H1 (cell line): ENCODE data around the gene ZNF500. TPM values are rescaled to one million over a fixed set of nuclear protein-coding genes. Genes with fewer than 3 reads are reported as not detected.

Experiments
- CTCF ChIA-PET: fragments of 300-600 bp; sonication (Branson Sonifier 250); formaldehyde crosslinking; loops from one replicate; lab custom pipeline; 2021; ENCODE audit not compliant: partially characterized antibody; lab: Charles Lee
- POLR2A ChIA-PET: fragments of 300-600 bp; sonication (Branson Sonifier 250); formaldehyde crosslinking; loops from one replicate; lab custom pipeline; 2021; ENCODE audit warnings: inconsistent platforms; ENCODE audit not compliant: partially characterized antibody; lab: Charles Lee
- DNase-seq, 2 experiments: peaks; one replicate each; pipeline versions ENCODE4 v3.0.0 to v3.0.0-alpha.2; 2010 to 2022; ENCODE audit warnings: low spot score in 2 of 2, low read depth in 1 of 2, mixed read lengths in 1 of 2
- FAIRE-seq: peaks from 2 replicates; lab custom pipeline; 2011; peaks lifted over from hg19 to GRCh38; lab: Jason Lieb, UNC
- H2AFZ ChIP-seq: 2 replicates; pipeline ENCODE4 v1.8.1; 2012; ENCODE audit warnings: low read length, inconsistent platforms
- H2AK5ac ChIP-seq: 2 replicates; pipeline ENCODE4 v1.6.1; 2013; ENCODE audit warnings: low read depth, low read length
- H2BK120ac ChIP-seq: replicated peaks from 2 replicates; pipeline ENCODE3; 2013; ENCODE audit warnings: low read depth, low read length, inconsistent platforms
- H2BK12ac ChIP-seq: 2 replicates; pipeline ENCODE4 v1.6.1; 2013; ENCODE audit warnings: low read depth, low read length
- H2BK15ac ChIP-seq: 2 replicates; pipeline ENCODE4 v1.6.1; 2013; ENCODE audit warnings: low read length
- H2BK20ac ChIP-seq: 2 replicates; pipeline ENCODE4 v1.6.1; 2013; ENCODE audit warnings: low read length
- H2BK5ac ChIP-seq: 2 replicates; pipeline ENCODE4 v1.6.1; 2013; ENCODE audit warnings: low read depth, low read length
- H3K14ac ChIP-seq: 2 replicates; pipeline ENCODE4 v1.6.1; 2013; ENCODE audit warnings: inconsistent platforms; ENCODE audit not compliant: insufficient read length
- H3K18ac ChIP-seq: 2 replicates; pipeline ENCODE4 v1.6.1; 2013; ENCODE audit warnings: low read length; ENCODE audit errors: extremely low read depth
- H3K23ac ChIP-seq: 2 replicates; pipeline ENCODE4 v1.6.1; 2013; ENCODE audit warnings: inconsistent platforms; ENCODE audit not compliant: insufficient read length
- H3K23me2 ChIP-seq: 2 replicates; pipeline ENCODE4 v1.6.1; 2013; ENCODE audit warnings: low read depth, low read length
- H3K27ac ChIP-seq: 2 replicates; pipeline ENCODE4 v1.6.1; 2011; ENCODE audit warnings: low read depth, low read length, inconsistent platforms
- H3K27me3 ChIP-seq, 4 experiments: replicated peaks in 1 of 4; 1 replicate in 1 of 4; 2 replicates in 3 of 4; pipeline versions ENCODE4 v1.6.1 to v1.8.1; 2011 to 2013; ENCODE audit warnings: low read length in 3 of 4, mild to moderate bottlenecking in 3 of 4, inconsistent platforms in 2 of 4, mixed read lengths in 2 of 4, moderate library complexity in 1 of 4; ENCODE audit not compliant: control insufficient read depth in 3 of 4, insufficient read depth in 3 of 4; ENCODE audit errors: extremely low read depth in 1 of 4
- H3K36me3 ChIP-seq, 4 experiments: 2 replicates each; pipeline versions ENCODE4 v1.6.1 to v1.8.1; 2011 to 2013; ENCODE audit warnings: mild to moderate bottlenecking in 4 of 4, low read length in 3 of 4, moderate library complexity in 2 of 4, control low read depth in 1 of 4, inconsistent platforms in 1 of 4; ENCODE audit not compliant: insufficient read depth in 4 of 4, control insufficient read depth in 2 of 4
- H3K4ac ChIP-seq: replicated peaks from 2 replicates; pipeline ENCODE3; 2013; ENCODE audit warnings: low read length, low read depth, mixed read lengths, inconsistent platforms; ENCODE audit not compliant: insufficient read length
- H3K4me1 ChIP-seq, 4 experiments: replicated peaks in 1 of 4; 1 replicate in 1 of 4; 2 replicates in 3 of 4; pipeline versions ENCODE4 v1.6.1 to v1.8.1; 2011 to 2013; ENCODE audit warnings: low read length in 3 of 4, inconsistent platforms in 2 of 4, mixed read lengths in 1 of 4; ENCODE audit not compliant: insufficient read depth in 4 of 4, control insufficient read depth in 3 of 4
- H3K4me2 ChIP-seq, 2 experiments: 2 replicates each; pipeline versions ENCODE4 v1.6.1 to v1.8.1; 2011 to 2013; ENCODE audit warnings: low read depth in 2 of 2, low read length in 2 of 2, control low read depth in 1 of 2, inconsistent platforms in 1 of 2, mild to moderate bottlenecking in 1 of 2; ENCODE audit not compliant: insufficient read depth in 1 of 2
- H3K4me3 ChIP-seq, 4 experiments: fragments of 200-600, 300-600 bp in 1 of 4; sonication (generic), shearing (Covaris generic), sonication (Bioruptor Twin) in 1 of 4; 2 replicates each; pipeline versions ENCODE4 v1.5.1 to v1.8.1; 2011 to 2016; ENCODE audit warnings: low read length in 4 of 4, low read depth in 3 of 4, control low read depth in 2 of 4, inconsistent platforms in 2 of 4, mild to moderate bottlenecking in 2 of 4, mixed read lengths in 1 of 4, moderate library complexity in 1 of 4; ENCODE audit not compliant: insufficient read depth in 2 of 4; ENCODE audit errors: extremely low read depth in 1 of 4
- H3K56ac ChIP-seq: replicated peaks from 2 replicates; pipeline ENCODE3; 2013; ENCODE audit warnings: low read depth, mild to moderate bottlenecking, mixed read lengths, low read length, inconsistent platforms; ENCODE audit not compliant: insufficient read length
- H3K79me1 ChIP-seq: 2 replicates; pipeline ENCODE4 v1.6.1; 2013; ENCODE audit warnings: low read depth, low read length, control low read depth
- H3K79me2 ChIP-seq, 2 experiments: 2 replicates each; pipeline versions ENCODE4 v1.6.1 to v1.8.1; 2012 to 2013; ENCODE audit warnings: low read length in 2 of 2, mild to moderate bottlenecking in 2 of 2, inconsistent platforms in 1 of 2; ENCODE audit not compliant: insufficient read depth in 2 of 2, control insufficient read depth in 1 of 2
- H3K9ac ChIP-seq, 4 experiments: replicated peaks in 1 of 4; 1 replicate in 1 of 4; 2 replicates in 3 of 4; pipeline versions ENCODE4 v1.6.1 to v1.8.1; 2011 to 2013; ENCODE audit warnings: low read depth in 3 of 4, low read length in 3 of 4, control low read depth in 2 of 4, mild to moderate bottlenecking in 2 of 4, moderate library complexity in 2 of 4, inconsistent platforms in 1 of 4; ENCODE audit errors: extremely low read depth in 1 of 4
- H3K9me3 ChIP-seq, 2 experiments: 2 replicates each; pipeline versions ENCODE4 v1.6.1 to v1.8.1; 2012 to 2013; ENCODE audit warnings: mild to moderate bottlenecking in 2 of 2, moderate library complexity in 2 of 2, control low read depth in 1 of 2, inconsistent platforms in 1 of 2, low read depth in 1 of 2, low read length in 1 of 2, mixed read lengths in 1 of 2; ENCODE audit not compliant: insufficient read depth in 2 of 2
- H4K20me1 ChIP-seq, 2 experiments: replicated peaks in 1 of 2; 2 replicates each; pipeline versions ENCODE3 to v1.8.1; 2011 to 2013; ENCODE audit warnings: inconsistent platforms in 2 of 2, low read length in 2 of 2, mild to moderate bottlenecking in 1 of 2; ENCODE audit not compliant: insufficient read depth in 2 of 2, control insufficient read depth in 1 of 2
- H4K5ac ChIP-seq: 2 replicates; pipeline ENCODE4 v1.6.1; 2013; ENCODE audit warnings: low read length, low read depth, mixed read lengths, inconsistent platforms; ENCODE audit not compliant: insufficient read length
- H4K8ac ChIP-seq: 2 replicates; pipeline ENCODE4 v1.8.0; 2013; ENCODE audit warnings: mild to moderate bottlenecking, moderate library complexity, low read length, inconsistent platforms; ENCODE audit not compliant: insufficient read depth; ENCODE audit errors: extremely low read depth
- H4K91ac ChIP-seq: replicated peaks from 2 replicates; pipeline ENCODE3; 2013; ENCODE audit warnings: low read length, mixed read lengths, inconsistent platforms; ENCODE audit not compliant: insufficient read length
- ASH2L ChIP-seq: fragments of 200-600, 300-600 bp; sonication (generic); IDR thresholded peaks from one replicate; pipeline ENCODE4 v1.7.1; 2017; ENCODE audit warnings: low read length
- MAFK ChIP-seq: IDR thresholded peaks from 2 replicates; pipeline ENCODE4 v1.6.1; 2012; ENCODE audit warnings: low read depth, mild to moderate bottlenecking, improper control_type of control experiment, low read length
- POU5F1 ChIP-seq: IDR thresholded peaks from 2 replicates; pipeline ENCODE4 v1.6.1; 2011; ENCODE audit warnings: low read depth, mild to moderate bottlenecking, low read length, moderate library complexity
- SAP30 ChIP-seq: fragments of 300-600 bp; sonication (generic); IDR thresholded peaks from 2 replicates; pipeline ENCODE4 v1.7.1; 2012; ENCODE audit warnings: low read length, moderate library complexity, mild to moderate bottlenecking, inconsistent platforms; ENCODE audit not compliant: insufficient read depth, insufficient replicate concordance
- SP2 ChIP-seq: IDR thresholded peaks from 2 replicates; pipeline ENCODE4 v1.6.1; 2012; ENCODE audit warnings: mild to moderate bottlenecking, low read length, inconsistent platforms
- TAF1 ChIP-seq: IDR thresholded peaks from 2 replicates; pipeline ENCODE4 v1.6.1; 2011; ENCODE audit warnings: mild to moderate bottlenecking, low read depth, low read length
- TAF7 ChIP-seq: optimal IDR thresholded peaks from 2 replicates; pipeline ENCODE3; 2011; ENCODE audit warnings: low read depth, mild to moderate bottlenecking, inconsistent platforms, low read length, moderate library complexity, borderline replicate concordance
- WGBS, 2 experiments: shearing (Covaris generic) in 1 of 2; methylation state at CpG; one replicate each; pipeline versions ENCODE4 v1.1.6 to v1.1.7; 2013 to 2015; ENCODE audit warnings: low lambda C conversion rate in 2 of 2, mixed read lengths in 2 of 2, inconsistent platforms in 1 of 2, low coverage in 1 of 2, missing lambda C conversion rate in 1 of 2; ENCODE audit not compliant: insufficient replicate concordance in 2 of 2, insufficient coverage in 1 of 2, insufficient read length in 1 of 2; ENCODE audit errors: extremely low coverage in 1 of 2, missing lambda C conversion rate in 1 of 2; 5-methylcytosine and 5-hydroxymethylcytosine counted together
- polyA plus RNA-seq, 7 experiments: library from polyadenylated mRNA; depleted of rRNA in 3 of 7; stranded (reverse) in 5 of 7; unstranded in 2 of 7; fragments of >200 nt in 5 of 7; fragments of 200-250 nt in 2 of 7; gene quantifications; 1 replicate in 5 of 7; 2 replicates in 1 of 7; 4 replicates in 1 of 7; pipeline versions ENCODE4 v1.2.1 to v1.2.3, GENCODE V29; 2011 to 2013; ENCODE audit warnings: missing spikeins in 2 of 7, mixed read lengths in 2 of 7
- total RNA-seq: library from RNA; stranded (reverse); fragmentation: NEBNext Ultra II Directional; extraction: Animal tissue kit (Norgen Biotek cat#: 25700); gene quantifications from 2 replicates; pipeline ENCODE4 v1.2.1, GENCODE V29; 2021

Gene ZNF500
- total and polyA plus RNA-seq, 2 of the 8 experiments (the other 6 are each of a cell fraction or from before 2014, with no cell fraction given), result 10.3 to 10.4 TPM

GRCh38 chr16:4792951-4793513 is 26.1 kb upstream of the ZNF500 start:
- Histone ChIP-seq H2BK5ac (no peak overlapping the region), H2BK12ac (no peak overlapping the region), H3K56ac (no peak overlapping the region), H4K20me1 (peaks cover 0 to 1% of the 10 kb centered on the region in 2 experiments), H3K9me3 (no peaks in the 10 kb centered on the region), H3K9ac (no peak overlapping the region), H3K23me2 (no peaks in the 10 kb centered on the region), H3K4me2 (no peak overlapping the region), H3K4me1 (peaks cover 0 to 4% (median 2%) of the 10 kb centered on the region in 4 experiments; a peak in 5 of 7 replicates), H3K23ac (no peak overlapping the region), H4K5ac (no peak overlapping the region), H3K18ac (no peak overlapping the region), H2BK20ac (no peak overlapping the region), H3K4me3 (no peak overlapping the region), H3K79me2 (no peaks in the 10 kb centered on the region), H4K8ac (no peak overlapping the region), H3K27me3 (no peaks in the 10 kb centered on the region; a peak in 1 of 7 replicates), H2BK15ac (no peak overlapping the region), H2AK5ac (no peak overlapping the region), H4K91ac (no peak overlapping the region), H3K79me1 (no peaks in the 10 kb centered on the region), H3K4ac (no peak overlapping the region), H3K27ac (no peak overlapping the region), H2BK120ac (no peak overlapping the region), H3K14ac (no peak overlapping the region), H2AFZ (no peak overlapping the region), H3K36me3 (no peaks in the 10 kb centered on the region; a peak in 1 of 8 replicates)
- 83% methylated on average over 10 of the region's 13 CpGs; no CpG with 5 or more reads in 1 of the 2 experiments for WGBS, 2 experiments
- DNase-seq (no peak), FAIRE-seq (no peak)
- CTCF ChIA-PET, result interaction anchor here (0.6 to 1.5 kb wide), 3 partner anchors 12 to 215 kb away, joined by 3 to 4 read pairs (median 3); no protein-coding TSS in a partner anchor
- POLR2A ChIA-PET, result interaction anchor here (0.7 to 4.7 kb wide), 4 partner anchors 9 to 96 kb away, joined by 3 to 21 read pairs (median 3); partner anchors contain the start of genes ROGDI and ZNF500
- TF ChIP-seq SAP30 (no peak), MAFK (no peak), ASH2L (no peak), SP2 (no peak), TAF7 (no peak), POU5F1 (no peak), TAF1 (no peak)
